Measurements from ENCODE around the gene TROAP. TPM values are rescaled to one million over a fixed set of nuclear protein-coding genes. Genes with fewer than 3 reads are reported as not detected.
"Not testable (repeated sequence)": the region's sequence is repeated elsewhere in the genome, so short reads cannot be mapped to it uniquely, and the experiment has no call there.

Gene TROAP
- total RNA-seq, 1 donor from 2014 or later, result 1.4 TPM

GRCh38 chr12:49330032-49330619 is 7.1 kb downstream of the TROAP start:
- Histone ChIP-seq H3K4me1 (peaks cover 6% of the 10 kb centered on the region), H3K4me3 (no peak overlapping the region), H3K36me3 (no peaks in the 10 kb centered on the region), H3K9me3 (no peaks in the 10 kb centered on the region), H3K27me3 (ENCODE audit: low read depth) (peaks cover 30% of the 10 kb centered on the region), H3K27ac (no peak overlapping the region)
- ATAC-seq (no peak), DNase-seq (no peak)
- intact Hi-C loops (cut with DNase I), result no loop called here
- TF ChIP-seq CTCF (IDR thresholded peaks at IDR 0.05), result no peak

GRCh38 chr12:49330631-49331379 is 7.8 kb downstream of the TROAP start:
- DNase-seq (no peak), ATAC-seq (no peak)
- Histone ChIP-seq H3K27me3 (ENCODE audit: low read depth) (peaks cover 36% of the 10 kb centered on the region), H3K4me3 (no peak overlapping the region), H3K4me1 (peaks cover 6% of the 10 kb centered on the region), H3K27ac (no peak overlapping the region), H3K9me3 (no peaks in the 10 kb centered on the region), H3K36me3 (no peaks in the 10 kb centered on the region)
- no peak for TF ChIP-seq CTCF (IDR thresholded peaks at IDR 0.05)
- intact Hi-C loops (cut with DNase I), result no loop called here

GRCh38 chr12:49331380-49332222 is 8.5 kb downstream of the TROAP start:
- Histone ChIP-seq H3K4me1 (peaks cover 14% of the 10 kb centered on the region), H3K9me3 (no peaks in the 10 kb centered on the region), H3K27ac (no peak overlapping the region), H3K36me3 (no peaks in the 10 kb centered on the region), H3K4me3 (no peak overlapping the region), H3K27me3 (ENCODE audit: low read depth) (peaks cover 44% of the 10 kb centered on the region)
- DNase-seq (peak; percentile 76), ATAC-seq (peak; percentile 87 to 89)
- intact Hi-C loops (cut with DNase I), result no loop called here
- peak; percentile 62 for TF ChIP-seq CTCF (IDR thresholded peaks at IDR 0.05)

GRCh38 chr12:49332441-49332861 is 9.4 kb downstream of the TROAP start:
- Histone ChIP-seq H3K4me1 (peaks cover 23% of the 10 kb centered on the region), H3K36me3 (no peaks in the 10 kb centered on the region), H3K27me3 (ENCODE audit: low read depth) (peaks cover 53% of the 10 kb centered on the region), H3K9me3 (no peaks in the 10 kb centered on the region), H3K4me3 (no peak overlapping the region), H3K27ac (no peak overlapping the region)
- intact Hi-C loops (cut with DNase I), result no loop called here
- no peak for TF ChIP-seq CTCF (IDR thresholded peaks at IDR 0.05)
- ATAC-seq (no peak), DNase-seq (no peak)

- DNase-seq, result no peak
- ATAC-seq, result no peak
- Histone ChIP-seq H3K27me3 (ENCODE audit: low read depth) (peaks cover 56% of the 10 kb centered on the region), H3K4me3 (peak overlapping the region; percentile 19), H3K9me3 (no peaks in the 10 kb centered on the region), H3K27ac (no peak overlapping the region), H3K4me1 (peaks cover 23% of the 10 kb centered on the region), H3K36me3 (no peaks in the 10 kb centered on the region)
- no peak for TF ChIP-seq CTCF (IDR thresholded peaks at IDR 0.05)
- intact Hi-C loops (cut with DNase I), result no loop called here
These were observed 9.9 kb downstream of the TROAP start for GRCh38 chr12:49332891-49333371.

- Histone ChIP-seq H3K4me1 (peaks cover 23% of the 10 kb centered on the region), H3K27me3 (ENCODE audit: low read depth) (peaks cover 64% of the 10 kb centered on the region)
- H3K36me3 ChIP-seq; DNase-seq; H3K4me3 ChIP-seq; ATAC-seq; intact Hi-C loops (cut with DNase I); H3K27ac ChIP-seq; H3K9me3 ChIP-seq: not testable (repeated sequence)
These were observed 10.7 kb downstream of the TROAP start for GRCh38 chr12:49333778-49334177.
